ENCODE data around the gene MTREX.

Gene MTREX

GRCh38 chr5:55383254-55383653, 75.5 kb downstream of the MTREX start:
- DNase-seq (ENCODE audit: low read depth in 4 of 4, low spot score in 1 of 4): no peak

DNA sequence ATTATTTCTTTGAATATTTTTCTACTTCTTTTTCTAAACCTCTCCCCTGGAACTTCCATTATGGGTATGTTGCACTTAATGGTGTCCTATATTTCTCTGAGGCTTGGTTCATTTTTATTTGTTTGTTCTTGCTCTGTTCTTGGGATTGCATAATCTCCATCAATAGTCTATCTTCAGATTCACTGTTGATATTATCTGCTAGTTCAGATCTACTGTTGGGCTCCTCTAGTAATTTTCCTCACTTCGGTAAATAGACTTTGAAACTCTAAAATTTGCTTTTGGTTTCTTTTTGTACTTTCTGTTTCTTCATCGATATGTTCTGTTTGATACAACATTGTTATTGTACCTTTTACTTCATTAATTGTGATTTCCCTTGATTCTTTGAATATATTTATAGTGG, 76.3 kb downstream of the MTREX start:
- DNase-seq (ENCODE audit: low read depth in 4 of 4, low spot score in 1 of 4): no peak

DNA sequence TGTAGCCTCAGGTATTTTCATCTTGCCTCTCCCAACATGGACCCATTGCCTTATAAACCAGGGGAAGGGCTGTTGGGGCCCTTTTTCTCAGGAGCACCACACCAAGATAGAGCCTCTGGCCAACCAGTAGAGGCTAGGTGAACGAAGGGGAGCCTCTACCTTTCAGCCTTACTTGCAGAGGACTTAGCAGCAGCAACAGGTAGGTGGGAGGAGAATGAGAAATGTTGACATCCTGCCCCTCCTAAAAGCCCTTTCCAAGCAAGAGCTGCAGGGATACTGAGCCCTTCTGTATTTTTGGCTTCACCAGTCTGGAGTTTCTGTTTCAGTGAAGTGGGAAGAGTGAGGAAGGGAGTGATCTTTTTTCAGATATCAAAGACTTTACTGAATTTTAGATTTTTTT, 77.4 kb downstream of the MTREX start:
- no peak for DNase-seq (ENCODE audit: low read depth in 4 of 4, low spot score in 1 of 4)

DNA sequence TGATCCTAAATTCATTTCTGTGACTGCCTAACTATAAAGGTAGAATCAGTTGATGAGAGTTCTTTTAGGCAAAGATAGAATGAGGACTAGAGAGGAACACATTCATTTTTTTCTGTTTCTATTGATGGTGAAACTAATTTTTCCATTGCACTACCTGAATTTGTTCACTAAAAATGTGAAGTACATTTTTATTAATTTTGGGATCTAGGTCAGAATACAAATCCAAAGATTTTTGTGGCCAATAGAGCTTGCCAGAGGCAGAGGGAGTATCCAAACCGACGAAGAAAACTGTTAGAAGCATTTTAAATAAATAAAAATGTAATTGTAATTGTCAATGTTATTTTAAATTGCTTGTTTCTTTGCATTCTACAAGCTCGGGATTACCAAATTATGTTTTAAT, 78.1 kb downstream of the MTREX start:
- no peak for DNase-seq (ENCODE audit: low read depth in 4 of 4, low spot score in 1 of 4)

DNA sequence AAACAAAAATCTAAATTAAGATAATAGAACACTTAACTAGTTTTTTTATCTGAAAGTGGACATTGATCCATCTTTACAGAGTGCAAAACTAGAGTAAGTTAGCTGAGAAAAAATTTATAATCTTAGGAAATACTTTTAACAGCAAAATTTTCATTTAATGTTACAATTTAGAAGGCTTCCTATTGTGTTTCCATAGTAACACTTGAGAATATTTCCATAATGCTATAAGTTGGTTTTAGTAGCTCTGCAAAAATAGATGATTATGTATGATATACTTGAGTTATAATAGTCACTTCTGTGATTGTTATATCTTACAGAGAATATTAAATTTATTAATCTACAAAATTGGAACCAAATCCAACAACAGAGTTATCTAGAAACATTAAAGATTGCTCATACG, 78.6 kb downstream of the MTREX start:
- DNase-seq (ENCODE audit: low read depth in 4 of 4, low spot score in 1 of 4): no peak

DNA sequence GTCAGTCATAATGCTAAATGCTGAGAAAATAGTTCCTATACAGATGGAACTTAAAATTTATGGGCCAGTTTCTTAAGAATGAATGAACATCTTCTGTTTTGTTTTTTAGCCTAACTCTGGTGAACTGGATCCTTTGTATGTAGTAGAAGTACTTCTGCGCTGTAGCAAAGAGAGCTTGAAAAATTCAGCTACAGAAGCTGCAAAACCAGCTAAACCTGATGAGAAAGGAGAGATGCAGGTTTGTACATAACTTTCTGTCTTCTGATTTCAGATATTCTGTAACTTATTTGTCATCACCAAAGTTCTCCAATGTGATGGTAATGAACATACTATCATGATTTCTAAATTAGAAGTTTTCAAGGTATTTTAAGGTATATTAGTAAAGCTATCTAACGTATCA, 80.1 kb downstream of the MTREX start:
- DNase-seq (ENCODE audit: low read depth in 4 of 4, low spot score in 1 of 4): no peak

DNA sequence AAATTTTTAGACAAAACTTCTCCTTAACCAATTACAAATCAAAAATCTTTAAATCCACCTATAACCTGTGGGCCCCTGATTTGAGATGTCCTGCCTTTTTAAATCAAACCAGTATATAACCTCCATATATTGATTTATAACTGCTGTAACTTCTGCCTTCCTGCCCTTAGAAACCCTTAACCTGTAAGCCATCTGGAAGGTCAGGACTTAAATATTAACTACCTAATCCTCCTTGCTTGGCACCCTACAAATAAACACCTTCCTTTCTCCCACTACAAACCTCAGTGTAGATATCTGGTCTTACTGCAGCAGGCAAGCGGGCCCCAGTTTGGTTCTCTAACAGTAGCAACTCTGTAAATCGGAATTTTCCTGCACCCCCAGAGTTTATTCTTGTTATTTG, 83.9 kb downstream of the MTREX start:
- no peak for DNase-seq (ENCODE audit: low read depth in 4 of 4, low spot score in 1 of 4)

DNA sequence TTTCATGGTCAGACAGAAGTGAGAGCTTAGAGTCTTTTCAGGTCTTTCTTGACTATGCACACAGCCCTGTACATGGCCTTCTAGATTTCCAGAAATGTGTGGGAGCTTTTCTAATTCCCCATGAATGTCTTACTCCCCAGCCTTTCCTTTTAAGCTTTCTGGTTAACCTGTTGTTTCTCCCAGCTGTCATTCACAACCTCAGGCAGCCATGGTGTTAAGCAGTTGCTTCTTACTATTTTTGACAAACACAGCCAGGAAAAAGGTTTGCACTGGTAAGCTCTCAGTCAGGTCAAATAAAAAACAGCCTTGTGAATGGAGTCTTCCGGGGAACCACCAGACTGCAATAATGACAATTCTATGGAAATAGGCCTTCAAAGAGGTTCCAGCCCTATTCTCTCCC, 84.9 kb downstream of the MTREX start:
- DNase-seq (ENCODE audit: low read depth in 4 of 4, low spot score in 1 of 4): no peak

DNA sequence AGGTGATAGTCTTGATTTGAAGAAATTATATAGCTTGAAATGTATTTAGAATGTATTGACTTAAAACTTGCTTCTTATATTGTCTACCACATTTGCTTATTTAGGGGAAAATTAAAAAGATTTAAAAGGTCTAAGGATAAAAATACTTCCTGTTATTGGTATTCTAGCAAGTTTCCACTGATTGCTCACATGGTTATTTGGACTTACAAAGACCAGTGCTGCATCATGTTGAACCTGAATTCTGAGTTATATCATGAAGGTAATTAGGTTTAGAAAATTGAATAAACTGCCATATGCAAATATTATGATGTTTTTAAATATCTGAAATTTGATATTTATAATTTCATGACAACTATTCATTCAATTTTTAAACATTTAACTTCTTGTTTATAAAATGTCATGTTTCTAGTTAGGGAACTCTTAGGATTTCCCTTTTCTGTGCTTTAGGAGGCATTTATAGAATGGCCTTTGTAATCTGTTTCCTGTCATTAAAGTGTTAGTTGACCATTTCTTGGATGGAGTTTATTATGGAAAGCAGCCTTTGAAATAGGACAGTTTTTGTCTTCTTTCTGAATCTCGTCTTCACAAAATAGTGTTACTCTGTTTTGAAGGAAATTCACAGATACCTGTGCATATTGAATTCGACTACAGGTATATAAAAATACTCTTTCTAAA, 85.8 kb downstream of the MTREX start:
- no peak for DNase-seq (ENCODE audit: low read depth in 4 of 4, low spot score in 1 of 4)

GRCh38 chr5:55402199-55402598, 94.4 kb downstream of the MTREX start:
- DNase-seq (ENCODE audit: low read depth in 4 of 4, low spot score in 1 of 4): no peak

DNA sequence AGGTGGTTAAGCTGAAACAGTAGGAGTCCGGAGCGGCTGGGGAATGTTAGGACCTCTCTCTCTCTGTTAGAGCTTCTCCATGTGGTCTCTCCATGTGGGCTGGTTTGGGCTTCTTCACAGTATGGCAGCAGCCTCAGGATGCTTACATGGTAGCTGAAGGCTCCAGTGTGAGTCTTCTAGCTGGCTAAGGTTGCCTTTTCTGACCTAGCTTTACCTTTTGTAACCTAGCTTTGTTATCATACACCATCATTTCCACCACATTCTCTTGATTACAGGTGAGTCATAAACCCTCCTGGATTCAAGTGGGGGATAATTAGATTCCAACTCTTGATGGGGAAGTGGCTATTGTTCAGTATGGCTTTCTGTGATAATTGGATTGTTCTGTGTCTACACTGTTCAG, 98.5 kb downstream of the MTREX start:
- DNase-seq (ENCODE audit: low read depth in 4 of 4, low spot score in 1 of 4): no peak

- DNase-seq (ENCODE audit: low read depth in 4 of 4, low spot score in 1 of 4): no peak
These were observed 99.4 kb downstream of the MTREX start for GRCh38 chr5:55407059-55407684.

DNA sequence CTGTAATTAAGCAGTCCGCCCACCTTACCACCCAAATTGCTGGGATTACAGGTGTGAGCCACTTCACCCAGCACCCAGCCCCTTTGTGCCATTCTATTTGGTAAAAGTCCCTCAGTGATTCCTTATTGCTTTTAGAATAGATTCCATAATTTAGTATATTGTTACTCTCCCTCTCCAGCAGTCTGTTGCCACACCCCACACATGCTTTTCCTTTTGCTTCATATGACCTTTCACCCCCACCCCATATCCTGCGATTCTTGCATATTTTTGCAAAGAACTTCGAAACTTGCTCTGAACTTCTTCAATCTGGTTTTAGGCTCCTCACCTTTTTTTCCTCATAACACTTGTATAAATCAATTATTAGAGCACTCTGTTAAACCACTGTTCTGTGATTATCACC, 100.2 kb downstream of the MTREX start:
- DNase-seq (ENCODE audit: low read depth in 4 of 4, low spot score in 1 of 4): no peak

GRCh38 chr5:55409775-55410174, 102.0 kb downstream of the MTREX start:
- DNase-seq (ENCODE audit: low read depth in 4 of 4, low spot score in 1 of 4): no peak

GRCh38 chr5:55410845-55411244, 103.1 kb downstream of the MTREX start:
- no peak for DNase-seq (ENCODE audit: low read depth in 4 of 4, low spot score in 1 of 4)

DNA sequence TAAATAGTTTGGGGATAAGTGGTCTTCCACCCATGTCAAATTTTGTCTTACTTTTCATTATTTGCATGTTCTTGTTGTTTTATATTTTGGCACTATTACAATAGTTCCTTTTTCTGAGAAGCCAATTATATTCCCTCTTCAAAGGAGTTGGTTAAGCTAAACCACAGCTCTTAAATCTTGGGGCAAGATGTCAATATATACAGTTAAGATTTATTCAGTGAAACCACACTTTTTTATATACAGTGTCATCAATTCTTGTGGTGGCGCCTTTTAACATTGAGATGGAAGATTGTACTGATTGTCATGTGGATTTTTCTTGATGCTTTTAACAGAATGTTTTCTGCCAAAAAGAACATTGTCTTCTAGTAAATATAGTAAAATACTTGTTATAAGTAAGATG, 104.1 kb downstream of the MTREX start:
- no peak for DNase-seq (ENCODE audit: low read depth in 4 of 4, low spot score in 1 of 4)

- DNase-seq (ENCODE audit: low read depth in 4 of 4, low spot score in 1 of 4): no peak
These were observed 105.9 kb downstream of the MTREX start for GRCh38 chr5:55413644-55414043.

DNA sequence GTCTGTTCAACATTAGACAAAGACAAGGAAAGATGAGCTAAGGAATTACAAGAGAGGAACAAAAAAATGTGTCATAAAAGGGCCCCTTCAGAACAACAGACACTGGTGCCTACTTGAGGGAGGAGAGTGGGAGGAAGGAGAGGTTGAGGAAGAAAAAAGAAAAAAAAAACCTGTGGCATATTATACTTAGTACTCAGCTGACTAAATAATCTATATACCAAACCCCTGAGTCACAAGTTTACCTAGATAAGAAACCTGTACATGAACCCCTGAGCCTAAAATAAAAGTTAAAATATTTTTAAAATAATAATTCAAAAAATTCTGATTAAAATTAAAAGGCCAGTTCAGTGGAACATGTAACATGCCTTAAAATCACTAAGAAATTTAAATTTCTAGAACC, 107.3 kb downstream of the MTREX start:
- no peak for DNase-seq (ENCODE audit: low read depth in 4 of 4, low spot score in 1 of 4)

GRCh38 chr5:55416306-55416705, 108.5 kb downstream of the MTREX start:
- DNase-seq (ENCODE audit: low read depth in 4 of 4, low spot score in 1 of 4): no peak

- DNase-seq (ENCODE audit: low read depth in 4 of 4, low spot score in 1 of 4): no peak
These were observed 111.5 kb downstream of the MTREX start for GRCh38 chr5:55418994-55419968.

DNA sequence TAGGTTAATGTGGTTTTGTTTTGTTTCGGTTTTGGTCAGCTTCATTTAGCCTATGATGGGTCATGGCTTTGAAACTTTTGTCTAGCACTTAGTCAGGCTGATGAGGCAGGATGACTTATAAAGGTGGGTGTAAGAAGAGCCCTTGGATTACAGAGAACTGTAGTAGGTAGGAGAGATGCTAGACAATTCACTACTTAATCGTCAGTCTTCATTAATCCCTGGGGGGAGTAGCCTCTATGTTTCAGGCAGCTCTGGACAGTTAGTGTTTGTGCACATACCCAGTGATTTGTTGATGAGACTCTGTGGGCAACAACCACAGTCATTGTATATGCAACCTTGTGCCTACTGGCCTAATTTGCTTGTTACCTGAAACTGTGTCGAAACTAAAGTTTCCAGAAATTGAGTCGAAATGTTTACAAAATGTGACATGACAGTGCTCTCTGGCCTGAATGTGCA, 113.3 kb downstream of the MTREX start:
- DNase-seq (ENCODE audit: low read depth in 4 of 4, low spot score in 1 of 4): no peak

DNA sequence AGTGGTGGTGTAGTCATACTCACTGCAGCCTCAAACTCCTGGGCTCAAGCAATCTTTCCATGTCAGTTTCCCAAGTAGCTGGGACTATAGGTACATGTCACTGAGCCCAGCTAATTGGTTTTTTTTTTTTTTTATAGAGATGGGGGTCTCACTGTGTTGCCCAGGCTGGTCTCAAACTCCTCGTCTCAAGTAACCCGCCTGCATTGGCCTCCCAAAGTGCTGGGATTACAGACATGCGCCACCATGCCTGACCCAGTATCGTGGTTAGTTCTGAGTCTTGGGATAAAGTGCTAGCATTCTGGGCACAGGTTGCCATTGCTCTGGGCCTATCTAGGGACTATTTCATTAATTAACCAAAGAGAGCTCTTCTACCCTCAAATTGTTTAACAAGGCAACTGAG, 118.7 kb downstream of the MTREX start:
- DNase-seq (ENCODE audit: low read depth in 4 of 4, low spot score in 1 of 4): no peak

Data from stimulated activated CD4-positive, alpha-beta T cell treated with anti-CD3 and anti-CD28 coated beads, Interleukin-1b, Interleukin-23, amount 100 ng/mL, for 24 hours (primary cell).